Activated naive CD8-positive, alpha-beta T cell treated with anti-CD3 and anti-CD28 coated beads, Interleukin-2, amount 50 U/mL, for 16 hours (primary cell): ENCODE data around the gene HIVEP3.

Source experiments
- DNase-seq: peaks from one replicate; pipeline ENCODE4 v3.0.0-alpha.2; 2020; ENCODE audit warnings: low read depth, low spot score

The HIVEP3 gene

GRCh38 chr1:41535716-41536115 is 383.0 kb downstream of the HIVEP3 start:
- DNase-seq = no peak

- no peak for DNase-seq
These were observed 383.4 kb downstream of the HIVEP3 start for GRCh38 chr1:41535276-41535675.

GRCh38 chr1:41534181-41535076 is 384.3 kb downstream of the HIVEP3 start:
- no peak for DNase-seq

GRCh38 chr1:41533731-41534080 is 385.0 kb downstream of the HIVEP3 start:
- DNase-seq = no peak

- DNase-seq = no peak
These were observed 385.5 kb downstream of the HIVEP3 start for GRCh38 chr1:41533016-41533730.

GRCh38 chr1:41532206-41532975 is 386.3 kb downstream of the HIVEP3 start:
- DNase-seq = no peak

- no peak for DNase-seq
These were observed 388.3 kb downstream of the HIVEP3 start for GRCh38 chr1:41530411-41530810.

GRCh38 chr1:41529621-41530395 is 388.9 kb downstream of the HIVEP3 start:
- DNase-seq = no peak

GRCh38 chr1:41528726-41529605 is 389.8 kb downstream of the HIVEP3 start:
- no peak for DNase-seq

GRCh38 chr1:41528106-41528505 is 390.6 kb downstream of the HIVEP3 start:
- DNase-seq = no peak

GRCh38 chr1:41526956-41527561 is 391.7 kb downstream of the HIVEP3 start:
- no peak for DNase-seq

GRCh38 chr1:41525891-41526587 is 392.7 kb downstream of the HIVEP3 start:
- no peak for DNase-seq

- no peak for DNase-seq
These were observed 393.7 kb downstream of the HIVEP3 start for GRCh38 chr1:41524676-41525675.

GRCh38 chr1:41523949-41524675 is 394.6 kb downstream of the HIVEP3 start:
- DNase-seq = no peak

- no peak for DNase-seq
These were observed 395.7 kb downstream of the HIVEP3 start for GRCh38 chr1:41523071-41523470.

- DNase-seq = no peak
These were observed 397.0 kb downstream of the HIVEP3 start for GRCh38 chr1:41521766-41522165.

GRCh38 chr1:41520951-41521752 is 397.6 kb downstream of the HIVEP3 start:
- DNase-seq = no peak
